ENCODE measurements around the gene SAP130.

The SAP130 gene

DNA sequence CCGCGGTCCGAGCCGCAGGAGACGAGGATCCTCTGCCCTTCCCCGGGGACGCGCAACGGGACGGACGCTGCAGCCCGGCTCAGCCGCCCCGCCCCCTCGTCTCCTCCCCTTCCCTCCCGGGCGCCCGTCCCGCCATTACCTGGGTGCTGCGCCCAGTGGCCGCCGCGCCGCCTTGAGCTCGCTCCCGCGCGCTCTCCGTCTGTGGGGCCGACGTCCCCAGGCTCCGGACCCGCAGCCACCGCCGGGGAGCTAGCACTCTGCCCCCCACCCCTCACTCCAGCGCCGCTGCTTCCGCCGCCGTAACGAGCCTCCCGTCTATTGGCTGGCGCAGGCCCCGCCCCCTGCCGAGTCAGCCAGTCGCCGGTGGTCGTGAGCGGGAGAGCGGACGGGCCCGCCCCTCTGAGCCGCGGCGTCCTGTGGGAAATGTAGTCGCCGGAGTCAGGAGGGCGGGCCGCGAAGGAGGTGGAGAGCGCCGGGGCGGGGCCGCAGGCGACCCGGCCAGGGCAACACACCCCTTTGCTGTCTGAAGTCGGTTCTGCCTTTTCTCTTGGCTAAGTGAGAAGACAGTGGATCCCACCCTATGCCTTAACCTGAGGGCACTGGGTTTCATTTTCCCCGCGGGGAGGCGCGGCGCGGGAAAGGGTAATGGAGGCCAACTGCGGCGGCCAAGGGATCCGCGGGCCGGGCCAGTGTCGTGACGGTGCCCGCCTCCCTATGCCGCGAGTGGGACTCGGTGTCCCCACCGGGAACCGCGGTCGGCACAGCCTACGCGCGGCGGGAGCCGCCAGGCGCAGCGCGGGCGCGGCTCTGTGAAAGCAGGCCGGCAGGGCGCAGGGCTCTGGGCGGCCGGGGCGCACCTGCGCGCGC is at the start of gene SAP130:
Gene SAP130 (minus strand): TSS at position 259 of the 867 bp plus-strand sequence. CDS start 1,767 bp downstream, outside the sequence.
- DNase-seq (ENCODE audit: low read depth in 2 of 2, low spot score in 1 of 2): peak; percentile 95 to 97

GRCh38 chr2:128076461-128077106 is 48.7 kb upstream of the SAP130 start:
- DNase-seq (ENCODE audit: low read depth in 2 of 2, low spot score in 1 of 2): no peak

DNA sequence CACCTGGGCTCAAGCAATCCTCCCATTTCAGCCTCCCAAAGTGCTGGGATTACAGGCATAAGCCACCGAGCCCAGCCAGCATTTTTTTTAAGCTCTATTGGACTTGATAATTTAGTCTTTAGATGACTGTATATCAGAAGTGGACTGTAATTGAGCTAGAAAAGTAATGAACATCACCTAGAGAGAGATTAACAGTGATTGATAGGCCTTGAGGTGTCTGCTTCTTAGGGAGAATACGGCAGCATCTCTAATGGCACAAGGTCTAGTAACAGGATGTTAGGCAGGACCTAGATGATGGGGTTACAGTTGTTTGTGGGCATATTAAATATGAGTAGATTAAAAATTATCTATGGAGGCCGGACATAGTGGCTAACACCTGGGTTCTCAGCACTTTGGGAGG is 45.4 kb upstream of the SAP130 start:
- DNase-seq (ENCODE audit: low read depth in 2 of 2, low spot score in 1 of 2): no peak

GRCh38 chr2:128069769-128070168 is 41.9 kb upstream of the SAP130 start:
- DNase-seq (ENCODE audit: low read depth in 2 of 2, low spot score in 1 of 2): no peak

DNA sequence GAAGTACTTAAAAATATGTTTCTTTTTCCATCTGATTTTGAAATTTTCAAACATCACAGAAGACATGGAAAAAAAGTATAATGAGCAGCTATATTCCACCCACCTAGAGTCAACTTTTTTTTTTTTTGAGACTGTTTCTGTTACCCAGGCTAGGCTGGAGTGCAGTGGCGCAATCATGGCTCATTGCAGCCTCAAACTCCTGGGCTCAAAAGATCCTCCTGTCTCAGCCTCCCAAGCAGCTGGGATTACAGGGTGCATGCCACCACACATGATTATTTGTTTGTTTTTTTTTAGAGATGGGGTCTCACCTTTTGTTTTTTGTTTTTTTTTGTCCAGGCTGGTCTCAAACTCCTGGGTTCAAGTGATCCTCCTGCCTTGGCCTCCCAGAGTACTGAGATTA is 36.5 kb upstream of the SAP130 start:
- DNase-seq (ENCODE audit: low read depth in 2 of 2, low spot score in 1 of 2): no peak

GRCh38 chr2:128062571-128062970 is 34.7 kb upstream of the SAP130 start:
- DNase-seq (ENCODE audit: low read depth in 2 of 2, low spot score in 1 of 2): no peak

DNA sequence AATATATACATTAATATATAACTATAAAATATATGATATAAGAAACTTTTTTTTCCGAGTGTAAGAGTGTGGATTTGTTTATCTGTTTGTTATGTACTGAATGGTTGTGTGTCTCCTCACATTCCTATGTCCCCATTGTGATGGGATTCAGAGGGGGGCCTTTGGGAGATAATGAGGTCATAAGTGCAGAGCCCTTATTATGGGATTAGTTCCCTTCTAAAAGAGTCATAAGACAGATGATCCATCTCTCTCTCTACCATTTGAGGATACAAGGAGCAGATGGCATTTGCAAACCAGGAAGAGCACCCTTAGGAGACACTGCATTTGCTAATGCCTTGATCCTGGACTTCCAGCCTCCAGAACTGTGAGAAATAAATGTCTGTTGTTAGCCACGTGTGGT is 30.3 kb upstream of the SAP130 start:
- no peak for DNase-seq (ENCODE audit: low read depth in 2 of 2, low spot score in 1 of 2)

- DNase-seq (ENCODE audit: low read depth in 2 of 2, low spot score in 1 of 2): no peak
These were observed 29.5 kb upstream of the SAP130 start for GRCh38 chr2:128057334-128057733.

GRCh38 chr2:128054104-128054885 is 26.4 kb upstream of the SAP130 start:
- no peak for DNase-seq (ENCODE audit: low read depth in 2 of 2, low spot score in 1 of 2)

DNA sequence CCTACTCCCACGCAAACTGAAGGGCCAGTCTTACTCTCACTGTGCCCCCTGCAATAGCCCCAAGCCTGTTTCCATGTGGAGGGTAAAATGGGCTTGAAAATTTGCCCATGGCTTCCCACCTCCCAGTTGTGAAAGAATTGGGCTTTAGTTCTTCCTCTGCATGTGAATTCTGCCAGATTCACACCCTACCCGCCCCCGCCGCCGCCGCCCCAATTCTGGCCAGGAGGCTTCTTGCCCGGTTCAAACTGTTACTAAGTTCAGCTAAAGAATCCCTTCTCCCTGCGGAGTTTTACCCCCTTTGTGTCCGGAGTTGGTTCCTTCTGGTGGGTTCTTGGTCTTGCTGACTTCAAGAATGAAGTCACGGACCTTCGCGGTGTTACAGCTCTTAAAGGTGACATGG is 25.5 kb upstream of the SAP130 start:
- no peak for DNase-seq (ENCODE audit: low read depth in 2 of 2, low spot score in 1 of 2)

GRCh38 chr2:128043041-128043440 is 15.2 kb upstream of the SAP130 start:
- DNase-seq (ENCODE audit: low read depth in 2 of 2, low spot score in 1 of 2): no peak

DNA sequence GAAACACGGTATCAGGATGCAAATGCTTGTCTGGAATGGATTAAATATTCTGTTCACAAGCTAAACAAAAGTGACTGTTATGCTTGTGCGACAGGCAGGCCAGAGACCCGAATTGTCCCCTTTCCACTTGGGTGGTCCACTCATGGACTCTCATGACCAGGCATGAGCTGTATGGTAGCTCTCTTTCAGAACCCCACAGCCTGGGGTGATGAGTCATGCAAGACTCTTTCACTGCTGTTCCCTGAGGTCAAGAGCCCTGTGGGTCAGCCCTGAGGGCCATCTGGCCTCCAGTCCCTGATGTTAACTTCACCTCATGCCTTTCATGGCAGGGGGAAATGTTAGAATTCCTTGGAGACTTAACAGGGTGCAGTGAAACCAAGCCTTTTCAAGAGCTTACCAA is 13.7 kb upstream of the SAP130 start:
- DNase-seq (ENCODE audit: low read depth in 2 of 2, low spot score in 1 of 2): no peak

- no peak for DNase-seq (ENCODE audit: low read depth in 2 of 2, low spot score in 1 of 2)
These were observed 12.4 kb upstream of the SAP130 start for GRCh38 chr2:128040166-128040771.

DNA sequence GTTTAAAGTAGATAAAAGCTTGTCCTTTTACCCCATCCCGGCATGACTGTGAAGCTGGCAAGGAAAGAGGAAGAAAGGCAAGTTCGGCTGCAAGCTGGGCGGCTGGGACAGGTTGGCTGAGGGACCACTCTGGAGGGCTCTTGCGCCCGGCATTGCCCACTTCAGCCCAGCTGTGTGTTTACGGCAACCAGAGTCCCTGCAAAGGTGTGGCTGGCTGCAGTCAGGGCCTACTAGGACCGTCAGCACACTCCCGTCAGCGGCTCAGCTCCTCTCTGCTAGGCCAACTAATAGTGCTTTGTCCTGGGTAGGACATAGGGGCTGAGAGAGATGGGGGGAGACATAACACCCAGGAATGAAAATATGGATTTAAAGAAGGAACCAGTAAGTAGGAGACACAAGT is 11.7 kb upstream of the SAP130 start:
- no peak for DNase-seq (ENCODE audit: low read depth in 2 of 2, low spot score in 1 of 2)

- no peak for DNase-seq (ENCODE audit: low read depth in 2 of 2, low spot score in 1 of 2)
These were observed 10.6 kb upstream of the SAP130 start for GRCh38 chr2:128038411-128038810.

- no peak for DNase-seq (ENCODE audit: low read depth in 2 of 2, low spot score in 1 of 2)
These were observed 9.8 kb upstream of the SAP130 start for GRCh38 chr2:128037649-128038048.

GRCh38 chr2:128036748-128037607 is 9.1 kb upstream of the SAP130 start:
- DNase-seq (ENCODE audit: low read depth in 2 of 2, low spot score in 1 of 2): no peak

DNA sequence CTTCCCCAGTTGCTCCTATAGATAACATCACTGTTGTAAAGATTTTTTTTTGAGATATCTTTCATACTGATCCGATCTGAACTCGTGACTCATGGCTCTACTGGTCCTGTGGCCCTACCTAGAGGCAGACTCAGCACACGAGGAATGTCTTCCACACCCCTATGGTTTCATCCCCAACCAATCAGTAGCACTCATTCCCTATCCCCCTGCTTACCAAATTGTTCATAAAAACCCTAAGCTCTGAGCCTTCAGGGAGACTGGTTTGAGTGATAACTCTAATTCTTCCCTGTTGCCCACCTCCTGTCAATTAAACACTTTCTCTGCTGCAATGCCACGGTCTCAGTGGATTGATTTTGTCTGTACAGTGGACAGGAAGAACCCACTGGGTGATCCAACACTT is 4.2 kb upstream of the SAP130 start:
- DNase-seq (ENCODE audit: low read depth in 2 of 2, low spot score in 1 of 2): no peak

GRCh38 chr2:128028668-128029054 is 802 bp upstream of the SAP130 start:
- DNase-seq (ENCODE audit: low read depth in 2 of 2, low spot score in 1 of 2): no peak

GRCh38 chr2:128027278-128027800 is 520 bp downstream of the SAP130 start:
- peak; percentile 97 to 99 for DNase-seq (ENCODE audit: low read depth in 2 of 2, low spot score in 1 of 2)

Data from stimulated activated CD8-positive, alpha-beta memory T cell treated with anti-CD3 and anti-CD28 coated beads, Interleukin-4, amount 100 ng/mL, for 4 hours (primary cell).